ENCODE measurements around the gene PIGC. TPM values are rescaled to one million over a fixed set of nuclear protein-coding genes. Genes with fewer than 3 reads are reported as not detected.
"Not testable (repeated sequence)": the region's sequence is repeated elsewhere in the genome, so short reads cannot be mapped to it uniquely, and the experiment has no call there.

Gene PIGC
- total RNA-seq, 4 donors from 2014 or later, result 10.8 to 23.1 (median 18.1) TPM

GRCh38 chr1:172442843-172443565, 865 bp downstream of the PIGC start:
- H3K4me3 ChIP-seq, result peak overlapping the region; percentile 66 to 99 (median 80)
- WGBS, 2 donors, result 65 to 68% methylated on average over 3 of the region's 3 CpGs
- no peak for TF ChIP-seq POLR2A (IDR thresholded peaks at IDR 0.05)
- TF ChIP-seq, protein P1, sequence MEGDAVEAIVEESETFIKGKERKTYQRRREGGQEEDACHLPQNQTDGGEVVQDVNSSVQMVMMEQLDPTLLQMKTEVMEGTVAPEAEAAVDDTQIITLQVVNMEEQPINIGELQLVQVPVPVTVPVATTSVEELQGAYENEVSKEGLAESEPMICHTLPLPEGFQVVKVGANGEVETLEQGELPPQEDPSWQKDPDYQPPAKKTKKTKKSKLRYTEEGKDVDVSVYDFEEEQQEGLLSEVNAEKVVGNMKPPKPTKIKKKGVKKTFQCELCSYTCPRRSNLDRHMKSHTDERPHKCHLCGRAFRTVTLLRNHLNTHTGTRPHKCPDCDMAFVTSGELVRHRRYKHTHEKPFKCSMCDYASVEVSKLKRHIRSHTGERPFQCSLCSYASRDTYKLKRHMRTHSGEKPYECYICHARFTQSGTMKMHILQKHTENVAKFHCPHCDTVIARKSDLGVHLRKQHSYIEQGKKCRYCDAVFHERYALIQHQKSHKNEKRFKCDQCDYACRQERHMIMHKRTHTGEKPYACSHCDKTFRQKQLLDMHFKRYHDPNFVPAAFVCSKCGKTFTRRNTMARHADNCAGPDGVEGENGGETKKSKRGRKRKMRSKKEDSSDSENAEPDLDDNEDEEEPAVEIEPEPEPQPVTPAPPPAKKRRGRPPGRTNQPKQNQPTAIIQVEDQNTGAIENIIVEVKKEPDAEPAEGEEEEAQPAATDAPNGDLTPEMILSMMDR (IDR thresholded peaks at IDR 0.05), result no peak
- intact Hi-C loops (cut with DNase I), result no loop called here
- no peaks in the 10 kb centered on the region for H3K27me3 ChIP-seq
- no peaks in the 10 kb centered on the region for H3K9me3 ChIP-seq
- peak overlapping the region in 3 of 4 donors; percentile 84 to 93 (median 86) for H3K27ac ChIP-seq
- H3K36me3 ChIP-seq, result peaks cover 0 to 11% (median 0%) of the 10 kb centered on the region in 3 donors
- no peak for DNase-seq
- H3K4me1 ChIP-seq, result peaks cover 5 to 45% (median 16%) of the 10 kb centered on the region in 3 donors

DNA sequence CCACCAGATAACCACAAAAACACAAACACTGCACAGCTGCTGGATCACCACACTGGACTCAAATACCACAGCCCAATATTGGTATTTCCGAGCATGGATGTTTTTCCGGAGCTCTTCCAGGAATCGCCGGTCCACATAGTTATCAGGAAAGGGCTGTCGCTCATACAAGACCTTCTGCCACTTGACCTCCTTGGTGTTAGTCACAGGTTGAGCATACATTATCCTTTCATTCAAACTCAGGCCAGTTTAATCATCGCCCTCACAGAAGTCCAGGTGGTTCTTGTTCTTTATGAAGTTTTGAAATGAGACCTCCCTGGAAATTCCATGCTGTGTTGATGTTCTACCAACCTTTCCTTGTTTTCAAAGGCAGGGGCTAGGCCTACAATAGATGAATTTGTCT, 1.5 kb downstream of the PIGC start:
- DNase-seq, result no peak
- Histone ChIP-seq H3K9me3 (no peaks in the 10 kb centered on the region), H3K4me3 (peak overlapping the region in 1 of 4 donors; percentile 99), H3K36me3 (peaks cover 0 to 11% (median 0%) of the 10 kb centered on the region in 3 donors), H3K27ac (no peak overlapping the region), H3K4me1 (peaks cover 5 to 39% (median 16%) of the 10 kb centered on the region in 3 donors), H3K27me3 (no peaks in the 10 kb centered on the region)
- intact Hi-C loops (cut with DNase I), result no loop called here
- TF ChIP-seq, protein P1 (IDR thresholded peaks at IDR 0.05), result no peak
- TF ChIP-seq POLR2A (IDR thresholded peaks at IDR 0.05), result no peak
- WGBS, 2 donors, result 91 to 96% methylated on average over 5 to 6 of the region's 6 CpGs

- intact Hi-C loops (cut with DNase I); DNase-seq; H3K9me3 ChIP-seq; H3K27ac ChIP-seq; H3K27me3 ChIP-seq; H3K4me3 ChIP-seq: not testable (repeated sequence)
- 92 to 93% methylated on average over 3 of the region's 3 CpGs for WGBS, 2 donors
- Histone ChIP-seq H3K36me3 (peaks cover 0 to 11% (median 0%) of the 10 kb centered on the region in 3 donors), H3K4me1 (peaks cover 1 to 20% (median 8%) of the 10 kb centered on the region in 3 donors)
These were observed 6.7 kb downstream of the PIGC start for GRCh38 chr1:172437183-172437582.

- TF ChIP-seq, protein P1 (IDR thresholded peaks at IDR 0.05), result peak in 1 of 6 experiments; percentile 13
- TF ChIP-seq POLR2A (IDR thresholded peaks at IDR 0.05), result no peak
- H3K27ac ChIP-seq, result peak overlapping the region; percentile 68 to 83 (median 76)
- 25 to 45% methylated on average over 5 to 6 of the region's 9 CpGs for WGBS, 2 donors
- H3K9me3 ChIP-seq, result no peaks in the 10 kb centered on the region
- no peaks in the 10 kb centered on the region for H3K27me3 ChIP-seq
- H3K36me3 ChIP-seq, result no peaks in the 10 kb centered on the region
- no peak for DNase-seq
- intact Hi-C loops (cut with DNase I), result no loop called here
- peaks cover 3 to 25% (median 8%) of the 10 kb centered on the region in 3 donors for H3K4me1 ChIP-seq
- H3K4me3 ChIP-seq, result peak overlapping the region in 1 of 4 donors; percentile 19
These were observed 12.1 kb downstream of the PIGC start for GRCh38 chr1:172431721-172432192.

DNA sequence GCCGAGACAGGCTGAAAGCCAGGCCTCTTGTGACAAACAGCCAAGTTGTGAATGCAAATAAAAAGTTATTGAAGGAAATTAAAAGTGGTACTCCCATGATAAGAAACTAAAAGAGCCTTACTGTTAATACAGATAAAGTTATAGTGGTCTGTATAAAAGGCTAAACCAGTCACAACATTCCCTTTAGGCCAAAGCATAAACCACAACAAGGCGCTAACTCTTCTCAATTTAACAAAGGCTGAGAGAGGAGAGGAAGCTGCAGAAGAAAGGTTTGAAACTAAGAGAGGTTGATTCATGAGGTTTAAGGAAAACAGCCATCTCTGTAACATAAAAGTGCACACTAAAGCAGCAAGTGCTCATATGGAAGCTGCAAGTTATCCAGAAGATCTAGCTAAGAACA, 12.7 kb downstream of the PIGC start:
- H3K36me3 ChIP-seq, result no peaks in the 10 kb centered on the region
- no peak for TF ChIP-seq POLR2A (IDR thresholded peaks at IDR 0.05)
- TF ChIP-seq, protein P1 (IDR thresholded peaks at IDR 0.05), result no peak
- no peak for DNase-seq
- H3K27ac ChIP-seq, result peak overlapping the region in 2 of 4 donors; percentile 72 to 83
- peaks cover 3 to 25% (median 8%) of the 10 kb centered on the region in 3 donors for H3K4me1 ChIP-seq
- intact Hi-C loops (cut with DNase I), result no loop called here
- 93 to 97% methylated on average over 2 of the region's 2 CpGs for WGBS, 2 donors
- H3K27me3 ChIP-seq, result no peaks in the 10 kb centered on the region
- H3K4me3 ChIP-seq, result no peak overlapping the region
- H3K9me3 ChIP-seq, result no peaks in the 10 kb centered on the region
